Measurements from ENCODE around the gene TMEM212.

DNA sequence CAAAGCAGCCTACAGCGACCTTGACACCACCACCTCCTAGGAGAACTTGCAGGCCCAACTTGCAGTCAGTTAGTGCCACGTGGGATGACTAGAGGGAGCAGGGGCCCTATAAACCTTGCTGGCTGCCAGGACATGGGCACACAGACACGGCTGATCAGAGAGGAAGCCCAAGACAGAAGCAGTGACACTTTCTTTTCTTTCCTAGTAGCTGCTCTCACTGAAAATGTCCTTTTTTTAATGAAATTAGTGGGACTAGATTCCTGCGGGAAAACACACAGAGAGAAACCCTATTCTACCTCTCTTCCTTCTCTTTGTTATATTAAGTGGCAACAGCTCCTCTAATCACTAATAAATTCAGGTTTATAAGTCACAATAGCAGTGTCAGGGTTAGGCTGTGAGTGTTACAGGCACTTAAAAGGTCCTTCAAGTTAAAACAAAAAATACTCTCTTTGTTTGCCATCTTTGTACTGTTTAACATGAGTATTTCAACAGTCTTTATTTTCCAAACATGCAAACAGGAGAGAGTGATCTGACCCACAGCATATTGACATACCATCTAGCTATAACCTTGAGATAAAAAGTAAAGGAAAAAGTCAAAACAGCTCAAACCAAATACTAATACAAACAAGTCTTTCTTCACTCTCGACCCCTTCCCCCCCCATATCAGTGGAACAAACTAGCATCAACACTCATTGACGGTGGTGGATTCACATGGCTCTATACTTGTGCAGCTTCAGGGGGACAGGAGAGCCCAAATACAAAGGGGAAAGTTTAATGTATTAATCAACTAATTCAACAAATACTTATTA, 2.1 kb upstream of the TMEM212 start:
- TF ChIP-seq CTCF (IDR thresholded peaks at IDR 0.05) (no peak), EZH2 (IDR thresholded peaks at IDR 0.05) (no peak), EZH2phosphoT487 (IDR thresholded peaks at IDR 0.05) (no peak)

Data from neural progenitor cell (in vitro differentiated cells).